ENCODE measurements around the gene MDP1. TPM values are rescaled to one million over a fixed set of nuclear protein-coding genes. Genes with fewer than 3 reads are reported as not detected.
A peak's percentile ranks its signal among the peaks of the same experiment; 100 is the strongest.

The MDP1 gene
- total RNA-seq, 2 donors from 2014 or later: 2.0 to 18.9 TPM

DNA sequence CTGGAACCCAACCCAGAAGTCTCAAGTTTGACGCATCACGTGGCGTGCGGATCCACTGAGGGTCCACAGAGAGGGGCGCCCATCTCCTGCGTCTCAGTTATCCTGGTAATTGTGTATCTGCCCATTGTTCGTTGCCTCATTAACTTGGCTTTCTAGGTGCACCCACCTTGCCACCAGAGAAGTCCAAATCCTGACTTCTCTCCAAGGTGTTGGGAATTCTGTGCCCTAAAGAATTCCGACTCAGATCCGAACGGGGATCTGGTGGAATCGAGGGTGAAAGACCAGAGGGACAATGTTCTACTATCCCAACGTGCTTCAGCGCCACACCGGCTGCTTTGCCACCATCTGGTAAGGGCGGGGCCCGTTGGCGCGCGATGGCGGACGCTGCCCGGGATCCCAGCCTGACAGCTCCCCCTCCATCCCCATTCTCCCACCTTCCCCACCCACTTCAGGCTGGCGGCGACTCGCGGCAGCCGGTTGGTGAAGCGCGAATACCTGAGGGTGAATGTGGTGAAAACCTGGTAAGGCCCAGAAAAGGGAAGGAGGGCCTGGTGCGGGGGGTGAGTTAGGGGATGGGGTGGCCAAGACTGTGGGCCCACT lies 43.5 kb downstream of the MDP1 start:
- no peak for DNase-seq
- TF ChIP-seq POLR2A (IDR thresholded peaks at IDR 0.05): no peak
- TF ChIP-seq, protein P1, sequence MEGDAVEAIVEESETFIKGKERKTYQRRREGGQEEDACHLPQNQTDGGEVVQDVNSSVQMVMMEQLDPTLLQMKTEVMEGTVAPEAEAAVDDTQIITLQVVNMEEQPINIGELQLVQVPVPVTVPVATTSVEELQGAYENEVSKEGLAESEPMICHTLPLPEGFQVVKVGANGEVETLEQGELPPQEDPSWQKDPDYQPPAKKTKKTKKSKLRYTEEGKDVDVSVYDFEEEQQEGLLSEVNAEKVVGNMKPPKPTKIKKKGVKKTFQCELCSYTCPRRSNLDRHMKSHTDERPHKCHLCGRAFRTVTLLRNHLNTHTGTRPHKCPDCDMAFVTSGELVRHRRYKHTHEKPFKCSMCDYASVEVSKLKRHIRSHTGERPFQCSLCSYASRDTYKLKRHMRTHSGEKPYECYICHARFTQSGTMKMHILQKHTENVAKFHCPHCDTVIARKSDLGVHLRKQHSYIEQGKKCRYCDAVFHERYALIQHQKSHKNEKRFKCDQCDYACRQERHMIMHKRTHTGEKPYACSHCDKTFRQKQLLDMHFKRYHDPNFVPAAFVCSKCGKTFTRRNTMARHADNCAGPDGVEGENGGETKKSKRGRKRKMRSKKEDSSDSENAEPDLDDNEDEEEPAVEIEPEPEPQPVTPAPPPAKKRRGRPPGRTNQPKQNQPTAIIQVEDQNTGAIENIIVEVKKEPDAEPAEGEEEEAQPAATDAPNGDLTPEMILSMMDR (IDR thresholded peaks at IDR 0.05): no peak
- Histone ChIP-seq H3K27ac (peak overlapping the region in 1 of 4 donors; percentile 5), H3K27me3 (no peaks in the 10 kb centered on the region), H3K4me3 (no peak overlapping the region), H3K36me3 (replicated peaks in 1 of 2; ENCODE audit: insufficient read depth in 1 of 2, low read depth in 2 of 2) (peaks cover 0 to 2% of the 10 kb centered on the region in 2 donors), H3K9me3 (no peaks in the 10 kb centered on the region), H3K4me1 (no peaks in the 10 kb centered on the region)
- WGBS, 2 donors: 58 to 70% methylated on average over 21 to 30 of the region's 30 CpGs
- no peak for ATAC-seq
- intact Hi-C loops (cut with DNase I): no loop called here

DNA sequence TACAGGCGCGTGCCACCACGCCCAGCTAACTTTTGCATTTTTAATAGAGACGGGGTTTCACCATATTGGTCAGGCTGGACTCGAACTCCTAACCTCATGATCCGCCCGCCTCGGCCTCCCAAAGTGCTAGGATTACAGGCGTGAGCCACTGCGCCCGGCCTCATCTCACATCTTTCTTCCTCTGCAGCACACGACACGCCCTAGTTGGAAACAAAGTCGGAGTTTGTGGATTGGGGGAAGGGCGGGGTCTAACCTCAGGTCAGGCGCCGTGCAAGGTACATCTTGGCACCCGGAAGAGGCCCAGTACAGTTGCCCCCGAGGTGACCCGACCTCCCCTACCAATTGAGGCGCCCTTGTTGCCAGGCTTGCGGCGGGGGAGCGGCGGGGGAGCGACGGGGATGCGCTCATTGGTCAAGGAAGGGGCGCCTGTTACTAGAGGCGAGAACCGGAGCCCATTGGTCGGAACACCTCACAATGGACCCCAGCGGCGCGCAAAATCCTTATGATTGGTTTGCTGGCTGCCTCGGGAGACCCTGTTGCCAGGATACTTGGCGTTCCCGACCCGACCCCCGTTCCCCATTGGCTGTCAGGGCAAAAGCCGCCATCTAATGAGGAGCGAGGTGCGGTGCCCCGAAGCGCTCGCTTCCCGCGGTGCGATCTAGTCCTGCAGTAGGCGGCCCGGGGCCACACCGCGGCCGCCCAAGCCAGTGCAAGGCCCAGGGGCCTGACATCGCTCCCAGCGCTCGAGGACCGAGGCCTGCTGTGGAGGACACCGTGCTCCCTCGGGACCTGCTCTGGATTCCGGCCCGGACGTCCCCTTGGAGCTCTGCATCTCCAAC lies 44.2 kb downstream of the MDP1 start, which contains the start of gene REC8:
Gene REC8, plus strand, starts transcription at position 659 of the 839 bp plus-strand sequence. CDS start 473 bp downstream, outside the sequence.
- intact Hi-C loops (cut with DNase I): no loop called here
- no peaks in the 10 kb centered on the region for H3K4me1 ChIP-seq
- no peaks in the 10 kb centered on the region for H3K27me3 ChIP-seq
- WGBS, 2 donors: 49 to 63% methylated on average over 25 to 63 of the region's 63 CpGs
- H3K27ac ChIP-seq: peak within 1 kb of the TSS in 1 of 4 donors; percentile 5
- peak; percentile 70 for ATAC-seq
- peaks cover 0 to 3% of the 10 kb centered on the region in 2 donors for H3K36me3 ChIP-seq (replicated peaks in 1 of 2; ENCODE audit: insufficient read depth in 1 of 2, low read depth in 2 of 2)
- peak in 1 of 3 donors; percentile 7 for TF ChIP-seq POLR2A (IDR thresholded peaks at IDR 0.05)
- TF ChIP-seq, protein P1 (IDR thresholded peaks at IDR 0.05): no peak
- H3K4me3 ChIP-seq: no peak within 1 kb of the TSS
- no peaks in the 10 kb centered on the region for H3K9me3 ChIP-seq
- DNase-seq: peak; percentile 44 to 78 (median 62)

DNA sequence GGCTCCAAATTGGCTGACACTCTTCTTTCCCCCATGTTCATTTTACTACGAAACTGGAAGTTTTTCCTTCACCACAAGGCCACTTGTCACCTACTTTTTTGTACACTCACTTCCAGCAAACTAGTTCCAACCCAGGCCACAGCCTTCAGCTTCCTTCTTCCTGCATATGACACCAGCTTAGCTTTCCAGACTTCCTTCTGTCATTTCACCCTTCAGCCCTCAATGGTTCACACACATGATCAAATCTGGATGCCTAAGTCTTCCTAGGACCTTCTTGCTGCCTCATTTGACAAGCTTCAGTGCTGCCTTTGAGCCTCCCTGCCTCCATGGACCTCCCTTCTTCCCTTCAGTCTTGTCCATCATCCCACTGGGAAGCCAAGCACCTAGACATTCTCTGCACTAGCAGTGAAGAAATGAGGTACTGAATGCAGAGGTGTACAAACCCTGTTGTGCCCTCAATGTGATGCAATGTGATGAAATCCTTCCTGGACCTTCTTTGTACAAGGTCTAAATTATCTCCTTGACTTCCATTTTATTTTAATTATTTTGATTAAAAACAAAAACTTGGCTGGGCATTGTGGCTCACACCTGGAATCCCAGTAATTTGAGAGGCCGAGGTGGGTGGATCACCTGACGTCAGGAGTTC lies 48.3 kb downstream of the MDP1 start:
- no peak for DNase-seq
- no peak for ATAC-seq
- TF ChIP-seq, protein P1 (IDR thresholded peaks at IDR 0.05): no peak
- TF ChIP-seq POLR2A (IDR thresholded peaks at IDR 0.05): no peak
- Histone ChIP-seq H3K27me3 (no peaks in the 10 kb centered on the region), H3K27ac (no peak overlapping the region), H3K4me3 (no peak overlapping the region), H3K4me1 (peaks cover 9% of the 10 kb centered on the region), H3K9me3 (no peaks in the 10 kb centered on the region), H3K36me3 (replicated peaks in 1 of 2; ENCODE audit: insufficient read depth in 1 of 2, low read depth in 2 of 2) (peaks cover 5 to 32% of the 10 kb centered on the region in 2 donors)
- intact Hi-C loops (cut with DNase I): loop anchor here (10.0 kb wide), 1 partner anchor 113 kb away; the partner anchor contains the start of gene CARMIL3
- 76 to 83% methylated on average over 3 of the region's 3 CpGs for WGBS, 2 donors

DNA sequence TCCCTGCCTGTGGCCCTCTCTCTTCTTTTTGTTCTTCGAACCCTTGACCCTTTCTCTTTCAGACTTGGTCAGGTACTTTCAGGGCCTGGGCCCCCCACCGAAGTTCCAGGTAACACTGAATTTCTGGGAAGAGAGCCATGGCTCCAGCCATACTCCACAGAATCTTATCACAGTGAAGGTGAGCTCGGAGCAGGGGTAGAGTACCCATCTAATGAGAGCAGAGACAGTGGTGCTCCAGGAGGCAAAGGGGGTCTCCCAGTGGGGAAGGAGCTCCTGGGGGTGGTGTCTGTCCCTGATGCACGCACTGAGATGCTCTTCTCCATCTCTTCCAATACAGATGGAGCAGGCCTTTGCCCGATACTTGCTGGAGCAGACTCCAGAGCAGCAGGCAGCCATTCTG lies 50.1 kb downstream of the MDP1 start:
- peaks cover 23% of the 10 kb centered on the region for H3K4me1 ChIP-seq
- H3K27ac ChIP-seq: no peak overlapping the region
- TF ChIP-seq POLR2A (IDR thresholded peaks at IDR 0.05): no peak
- TF ChIP-seq, protein P1 (IDR thresholded peaks at IDR 0.05): no peak
- no peaks in the 10 kb centered on the region for H3K27me3 ChIP-seq
- no peak overlapping the region for H3K4me3 ChIP-seq
- intact Hi-C loops (cut with DNase I): loop anchor here (10.0 kb wide), 1 partner anchor 111 kb away; the partner anchor contains the start of gene CARMIL3
- WGBS, 2 donors: 86 to 89% methylated on average over 5 of the region's 5 CpGs
- no peaks in the 10 kb centered on the region for H3K9me3 ChIP-seq
- ATAC-seq (no peak), DNase-seq (no peak)
- peaks cover 5 to 32% of the 10 kb centered on the region in 2 donors for H3K36me3 ChIP-seq (replicated peaks in 1 of 2; ENCODE audit: insufficient read depth in 1 of 2, low read depth in 2 of 2)

Data from body of pancreas (tissue), 4 donors.